ENCODE data around the gene HOXA11.

Gene HOXA11

GRCh38 chr7:27158436-27159265 is 26.4 kb downstream of the HOXA11 start:
- DNase-seq (ENCODE audit: low read depth), result no peak

GRCh38 chr7:27157702-27158431 is 27.2 kb downstream of the HOXA11 start:
- DNase-seq (ENCODE audit: low read depth), result no peak

GRCh38 chr7:27156916-27157701 is 27.9 kb downstream of the HOXA11 start:
- DNase-seq (ENCODE audit: low read depth), result no peak

DNA sequence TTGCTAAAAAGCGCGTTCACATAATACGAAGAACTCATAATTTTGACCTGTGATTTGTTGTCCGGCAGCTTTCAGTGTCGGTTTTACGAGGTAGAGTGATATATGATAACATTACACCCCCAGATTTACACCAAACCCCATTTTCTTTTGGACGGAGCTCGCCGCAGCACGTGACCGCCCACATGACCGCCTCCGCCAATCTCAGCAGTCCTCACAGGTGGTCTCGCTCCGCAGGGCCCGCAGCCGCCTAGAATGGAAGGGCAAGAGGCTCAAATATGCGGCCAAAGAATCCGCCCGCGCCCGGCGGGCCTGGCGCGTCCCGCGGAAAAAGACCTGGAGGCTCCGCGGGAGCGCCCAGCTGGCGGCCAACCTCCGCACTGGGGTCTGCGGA is 28.5 kb downstream of the HOXA11 start, which contains the start of gene HOXA7:
HOXA7 (minus strand) TSS at position 168 of the 391 bp plus-strand sequence; CDS start at position 38, 130 bp downstream.
- DNase-seq (ENCODE audit: low read depth), result no peak

- no peak for DNase-seq (ENCODE audit: low read depth)
Measured at GRCh38 chr7:27155816-27156507, 29.1 kb downstream of the HOXA11 start.

DNA sequence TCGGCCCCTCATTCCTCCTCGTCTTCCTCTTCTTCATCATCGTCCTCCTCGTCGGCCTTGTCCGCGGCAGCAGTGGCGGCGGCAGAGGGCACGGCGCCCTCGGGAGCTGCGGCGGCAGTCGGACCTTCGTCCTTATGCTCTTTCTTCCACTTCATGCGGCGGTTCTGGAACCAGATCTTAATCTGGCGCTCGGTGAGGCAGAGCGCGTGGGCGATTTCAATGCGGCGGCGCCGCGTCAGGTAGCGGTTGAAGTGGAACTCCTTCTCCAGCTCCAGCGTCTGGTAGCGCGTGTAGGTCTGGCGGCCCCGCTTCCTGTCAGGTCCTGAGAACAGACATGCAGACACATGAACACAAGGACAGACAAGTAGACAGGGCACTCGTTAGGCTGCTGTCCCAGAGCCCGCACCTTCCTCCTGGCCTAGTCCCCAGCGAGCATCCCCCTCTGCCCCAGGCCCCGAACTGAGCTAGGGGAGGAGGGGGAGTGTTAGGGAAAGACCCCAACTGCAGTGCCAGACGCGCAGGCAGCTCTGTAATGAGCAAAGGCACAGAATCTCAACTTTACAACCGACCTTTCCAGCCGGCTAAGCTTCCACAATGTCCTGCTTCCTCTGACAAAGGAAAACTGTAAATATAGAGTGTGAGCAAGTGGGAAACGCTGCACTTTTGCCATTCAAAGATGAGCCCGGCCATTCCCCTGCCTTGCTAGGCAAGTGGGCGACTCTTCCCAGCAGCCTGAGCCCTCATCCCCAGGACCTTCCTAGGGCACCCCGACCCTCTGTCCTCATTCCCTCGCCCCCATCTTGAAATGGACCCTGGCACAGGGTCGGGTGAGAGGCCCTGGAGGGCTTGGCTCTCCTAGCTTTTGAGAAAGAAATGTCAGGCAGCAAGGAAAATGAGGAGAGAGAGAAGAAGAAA is 29.9 kb downstream of the HOXA11 start:
- no peak for DNase-seq (ENCODE audit: low read depth)

DNA sequence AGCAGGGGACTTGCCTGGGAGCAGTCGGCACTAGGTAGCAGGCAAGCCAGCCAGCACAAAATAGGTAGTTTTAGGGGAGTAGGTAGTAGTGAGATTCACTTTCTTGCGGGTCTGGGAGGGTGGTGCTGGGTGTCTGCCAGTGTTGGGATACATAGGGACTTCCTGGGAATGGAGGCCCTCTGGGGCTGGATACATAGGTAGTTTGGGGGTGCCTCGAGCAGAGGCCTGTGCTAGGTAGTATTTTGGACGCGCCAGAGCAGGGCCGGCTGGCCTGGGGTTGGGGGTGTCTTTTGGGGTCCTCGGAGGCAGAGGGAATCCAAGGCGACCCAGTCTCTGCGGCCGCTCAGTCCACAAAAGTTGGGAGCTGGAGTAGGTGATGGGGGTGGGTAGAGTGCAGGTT is 30.7 kb downstream of the HOXA11 start:
- no peak for DNase-seq (ENCODE audit: low read depth)

GRCh38 chr7:27153526-27153925 is 31.5 kb downstream of the HOXA11 start:
- no peak for DNase-seq (ENCODE audit: low read depth)

- DNase-seq (ENCODE audit: low read depth), result no peak
Measured at GRCh38 chr7:27152816-27153442, 32.1 kb downstream of the HOXA11 start.

GRCh38 chr7:27151931-27152815 is 32.9 kb downstream of the HOXA11 start, which contains the start of gene HOXA3:
TSS of gene HOXA3 (minus strand) at chr7:27152583. CDS start at chr7:27110640, 41,943 bp downstream.
- DNase-seq (ENCODE audit: low read depth), result no peak

- DNase-seq (ENCODE audit: low read depth), result no peak
Measured at GRCh38 chr7:27151341-27151930, 33.6 kb downstream of the HOXA11 start.

DNA sequence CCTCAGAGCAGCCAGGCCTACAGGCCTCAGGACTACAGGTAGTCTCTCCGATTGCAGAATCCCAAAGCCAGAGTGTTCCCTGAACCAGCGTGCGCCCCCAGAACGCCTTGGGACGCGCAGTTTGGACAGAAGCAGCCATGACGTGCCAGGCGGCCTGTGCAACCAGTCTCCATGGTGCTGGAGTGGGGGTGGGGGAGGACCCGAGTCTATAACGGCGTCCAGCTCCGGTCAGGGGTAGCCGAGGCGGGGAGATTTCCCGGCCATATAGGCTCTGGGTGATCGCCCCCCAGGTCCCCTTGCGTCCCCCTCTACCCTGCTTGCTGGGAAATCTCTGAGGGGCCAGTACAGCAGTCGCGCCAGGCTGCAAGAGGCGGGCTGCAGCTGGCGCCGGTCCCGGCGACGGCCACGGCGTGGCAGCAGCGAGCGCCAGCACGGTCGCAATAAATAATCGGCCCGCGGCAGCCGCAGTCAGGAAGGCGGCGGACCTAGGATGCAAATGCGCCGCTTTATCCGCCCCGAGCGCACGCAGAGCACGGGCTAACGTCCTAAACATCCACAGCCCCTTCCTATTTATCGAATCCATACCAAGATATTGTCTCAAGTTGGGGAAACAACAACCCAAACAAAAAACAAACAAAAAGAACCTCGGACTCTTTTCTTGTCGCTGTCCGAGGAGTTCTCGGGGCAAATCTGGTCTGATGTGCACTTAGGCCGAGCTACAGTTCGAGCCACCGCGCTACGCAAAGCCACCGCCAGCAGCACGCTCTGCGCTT is 34.3 kb downstream of the HOXA11 start:
- no peak for DNase-seq (ENCODE audit: low read depth)

GRCh38 chr7:27149842-27150567 is 35.0 kb downstream of the HOXA11 start:
- DNase-seq (ENCODE audit: low read depth), result no peak

DNA sequence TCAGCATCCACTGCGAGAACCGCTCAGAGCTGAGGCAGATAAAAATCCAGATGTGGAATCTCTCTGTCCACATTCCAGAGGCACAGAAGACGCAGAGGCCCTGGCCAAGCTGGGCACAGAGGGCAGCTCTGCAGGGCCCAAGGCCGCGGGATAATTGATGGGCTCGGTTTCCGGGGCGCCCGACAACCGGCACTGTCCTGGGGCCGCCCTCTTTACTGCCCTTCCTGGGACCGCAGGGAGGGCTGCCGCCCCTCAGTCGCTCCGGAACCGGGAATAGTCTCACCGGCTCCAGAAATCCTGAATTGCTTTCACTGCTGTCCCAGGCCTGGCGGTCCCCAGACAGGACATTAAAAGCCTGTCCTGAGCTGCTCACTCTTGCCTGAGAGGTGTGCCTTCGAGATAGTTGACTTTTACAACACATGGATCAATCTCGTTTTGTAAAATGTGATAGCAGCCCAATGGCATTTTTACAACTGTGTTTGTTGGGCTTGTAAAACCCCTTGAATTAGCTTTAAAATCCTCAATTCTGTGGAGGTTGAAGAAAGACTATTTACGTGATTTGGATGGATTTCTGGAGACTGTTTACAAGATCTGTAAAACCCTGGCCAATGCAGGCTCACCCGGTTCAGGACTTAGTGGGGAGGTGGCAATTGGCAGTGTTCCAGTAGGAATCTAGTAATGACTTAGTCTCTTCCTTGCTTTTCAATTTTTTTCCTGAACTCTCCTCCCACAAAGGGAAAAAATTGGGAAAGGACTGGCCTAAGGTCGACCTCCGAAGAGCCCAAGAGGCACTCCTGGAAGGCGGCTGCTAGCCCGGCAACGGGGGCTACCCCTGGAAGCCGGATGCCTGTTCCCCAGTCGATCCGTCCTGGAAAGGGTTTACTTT is 36.0 kb downstream of the HOXA11 start:
- no peak for DNase-seq (ENCODE audit: low read depth)

- DNase-seq (ENCODE audit: low read depth), result no peak
Measured at GRCh38 chr7:27148031-27148755, 36.8 kb downstream of the HOXA11 start.
